K562 (cell line): ENCODE measurements around the gene FA2H. TPM values are rescaled to one million over a fixed set of nuclear protein-coding genes. Genes with fewer than 3 reads are reported as not detected.

ENCODE experiments used
- CBX3 ChIP-seq, 2 experiments: IDR thresholded peaks; 1 replicate in 1 of 2; 2 replicates in 1 of 2; pipeline ENCODE4 v1.6.1; 2012; ENCODE audit warnings: inconsistent platforms in 2 of 2, low read length in 2 of 2, borderline replicate concordance in 1 of 2, control low read depth in 1 of 2
- ETV5 ChIP-seq: sonication (generic); formaldehyde crosslinking; IDR thresholded peaks from 2 replicates; pipeline ENCODE4 v1.4.0; 2020; ENCODE audit warnings: low read depth, mild to moderate bottlenecking, missing genetic modification reagents
- GATAD2A ChIP-seq: fragments of 450-650 bp; IDR thresholded peaks from 2 replicates; pipeline ENCODE4 v1.6.1; 2017
- MEF2D ChIP-seq: conservative IDR thresholded peaks from 2 replicates; pipeline ENCODE4 v1.6.1; 2016; ENCODE audit warnings: low read depth, missing genetic modification characterization, missing compliant biosample characterization
- MXD1 ChIP-seq: fragments of 250-450 bp; sonication (Bioruptor Pico); IDR thresholded peaks from 2 replicates; pipeline ENCODE4 v1.8.0; 2021; ENCODE audit warnings: borderline replicate concordance, mild to moderate bottlenecking, moderate library complexity; ENCODE audit not compliant: poor library complexity, severe bottlenecking
- NKRF ChIP-seq: fragments of 450-650 bp; IDR thresholded peaks from 2 replicates; pipeline ENCODE4 v1.6.1; 2016; ENCODE audit warnings: borderline replicate concordance
- PHF8 ChIP-seq: fragments of 200-600 bp; sonication (generic); IDR thresholded peaks from 2 replicates; pipeline ENCODE4 v1.6.1; 2012; ENCODE audit warnings: mixed run types, mild to moderate bottlenecking, inconsistent platforms, low read length, moderate library complexity, borderline replicate concordance
- SMAD2 ChIP-seq: fragments of 150-350 bp; IDR thresholded peaks from 2 replicates; pipeline ENCODE4 v1.6.1; 2014; ENCODE audit warnings: low read depth, mild to moderate bottlenecking, low read length
- TCF3 ChIP-seq: sonication (generic); formaldehyde crosslinking; IDR thresholded peaks from 2 replicates; pipeline ENCODE4 v1.4.0; 2020; ENCODE audit warnings: mild to moderate bottlenecking, missing genetic modification reagents
- TEAD4 ChIP-seq, 2 experiments: sonication (generic) in 1 of 2; formaldehyde crosslinking in 1 of 2; IDR thresholded peaks; 2 replicates each; pipeline versions ENCODE4 v1.6.1 to v1.8.0; 2012 to 2022; ENCODE audit warnings: borderline replicate concordance in 1 of 2, inconsistent platforms in 1 of 2, low read length in 1 of 2, mild to moderate bottlenecking in 1 of 2, missing genetic modification reagents in 1 of 2
- ZBTB7A ChIP-seq: IDR thresholded peaks from 2 replicates; pipeline ENCODE4 v1.6.1; 2011; ENCODE audit warnings: low read depth, mild to moderate bottlenecking, low read length, moderate library complexity, borderline replicate concordance; ENCODE audit not compliant: control insufficient read depth
- polyA plus RNA-seq, 8 experiments: library from polyadenylated mRNA; depleted of rRNA in 4 of 8; stranded (reverse) in 5 of 8; unstranded in 3 of 8; fragments of >200 nt; fragmentation: Nextera tagmentation in 2 of 8; fragmentation: Illumina TruSeq in 1 of 8; extraction: Ambion mirVana in 2 of 8; extraction: Trizol in 1 of 8; gene quantifications; 2 replicates each; pipeline versions ENCODE4 v1.2.1 to v1.2.3, GENCODE V29; 2011 to 2014; ENCODE audit warnings: inconsistent platforms in 1 of 8, missing spikeins in 1 of 8
- total RNA-seq, 7 experiments: library from RNA; depleted of rRNA in 6 of 7; stranded (reverse); fragments of >200 nt in 6 of 7; fragmentation: Illumina TruSeq in 2 of 7; extraction: Trizol in 2 of 7; gene quantifications; 2 replicates each; pipeline versions ENCODE4 v1.2.1 to v1.2.3, GENCODE V29; 2011 to 2021; ENCODE audit warnings: low replicate concordance in 1 of 7
- TF ChIP-seq, protein P1 (sequence below): sonication (generic); formaldehyde crosslinking; IDR thresholded peaks from 2 replicates; pipeline ENCODE4 v1.8.0; 2023; ENCODE audit warnings: mild to moderate bottlenecking, missing genetic modification reagents
- TF ChIP-seq, protein P2 (sequence below): sonication (generic); formaldehyde crosslinking; IDR thresholded peaks from 2 replicates; pipeline ENCODE4 v1.8.0; 2023; ENCODE audit warnings: missing genetic modification reagents, mild to moderate bottlenecking, borderline replicate concordance

Gene FA2H
- total and polyA plus RNA-seq, 9 of the 15 experiments (the other 6 are each of a cell fraction or from before 2014, with no cell fraction given): not detected

DNA sequence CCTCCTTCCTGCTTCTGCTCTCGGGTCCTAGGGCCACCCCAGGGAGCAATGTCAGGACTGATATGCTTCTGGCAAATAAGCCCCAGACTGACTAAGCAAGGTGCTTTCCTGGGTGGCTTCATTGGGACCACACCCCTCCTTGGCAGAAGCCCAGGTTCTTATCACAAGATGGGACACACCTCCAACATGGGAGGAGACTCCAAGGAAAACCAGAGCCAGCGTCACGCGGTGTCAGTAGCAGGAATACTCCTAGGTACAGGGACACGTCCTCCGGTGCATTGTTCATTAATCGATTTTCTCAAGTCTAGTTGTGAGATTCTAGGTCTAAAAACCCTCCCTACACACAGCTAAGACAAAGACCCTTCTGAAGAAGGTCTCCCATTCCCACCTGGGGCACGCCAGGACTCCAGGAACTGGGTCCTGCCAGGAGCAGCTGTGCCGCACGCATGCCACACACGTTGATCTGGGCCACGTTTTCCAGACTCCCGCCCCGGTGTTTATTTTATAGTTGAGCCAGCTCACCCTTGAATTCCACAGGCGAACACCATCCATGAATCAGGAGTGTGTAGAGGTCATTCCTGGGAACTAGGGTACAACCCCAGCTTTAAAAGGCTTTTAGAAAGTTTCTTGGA is 30.8 kb downstream of the FA2H start (continued):
- TF ChIP-seq NKRF: no peak
- no peak for TF ChIP-seq CBX3 (IDR thresholded peaks at IDR 0.05; ENCODE audit: borderline replicate concordance in 1 of 2, low read length in 2 of 2)
- TF ChIP-seq MEF2D (tag): no peak
- TF ChIP-seq PHF8: peak; percentile 22; the same call in 1 of the 2 replicates
- TF ChIP-seq GATAD2A: no peak
- no peak for TF ChIP-seq TEAD4 (IDR thresholded peaks at IDR 0.05; ENCODE audit: low read length)
- no peak for TF ChIP-seq TEAD4 (CRISPR knock-in tag; IDR thresholded peaks at IDR 0.05; ENCODE audit: borderline replicate concordance)
- TF ChIP-seq TCF3 (CRISPR knock-in tag): 0 out of 2 replicates have a peak, but pooled peaks have one; percentile 18
- TF ChIP-seq ZBTB7A: 0 out of 2 replicates have a peak, but pooled peaks have one; percentile 69
- TF ChIP-seq, protein P1, sequence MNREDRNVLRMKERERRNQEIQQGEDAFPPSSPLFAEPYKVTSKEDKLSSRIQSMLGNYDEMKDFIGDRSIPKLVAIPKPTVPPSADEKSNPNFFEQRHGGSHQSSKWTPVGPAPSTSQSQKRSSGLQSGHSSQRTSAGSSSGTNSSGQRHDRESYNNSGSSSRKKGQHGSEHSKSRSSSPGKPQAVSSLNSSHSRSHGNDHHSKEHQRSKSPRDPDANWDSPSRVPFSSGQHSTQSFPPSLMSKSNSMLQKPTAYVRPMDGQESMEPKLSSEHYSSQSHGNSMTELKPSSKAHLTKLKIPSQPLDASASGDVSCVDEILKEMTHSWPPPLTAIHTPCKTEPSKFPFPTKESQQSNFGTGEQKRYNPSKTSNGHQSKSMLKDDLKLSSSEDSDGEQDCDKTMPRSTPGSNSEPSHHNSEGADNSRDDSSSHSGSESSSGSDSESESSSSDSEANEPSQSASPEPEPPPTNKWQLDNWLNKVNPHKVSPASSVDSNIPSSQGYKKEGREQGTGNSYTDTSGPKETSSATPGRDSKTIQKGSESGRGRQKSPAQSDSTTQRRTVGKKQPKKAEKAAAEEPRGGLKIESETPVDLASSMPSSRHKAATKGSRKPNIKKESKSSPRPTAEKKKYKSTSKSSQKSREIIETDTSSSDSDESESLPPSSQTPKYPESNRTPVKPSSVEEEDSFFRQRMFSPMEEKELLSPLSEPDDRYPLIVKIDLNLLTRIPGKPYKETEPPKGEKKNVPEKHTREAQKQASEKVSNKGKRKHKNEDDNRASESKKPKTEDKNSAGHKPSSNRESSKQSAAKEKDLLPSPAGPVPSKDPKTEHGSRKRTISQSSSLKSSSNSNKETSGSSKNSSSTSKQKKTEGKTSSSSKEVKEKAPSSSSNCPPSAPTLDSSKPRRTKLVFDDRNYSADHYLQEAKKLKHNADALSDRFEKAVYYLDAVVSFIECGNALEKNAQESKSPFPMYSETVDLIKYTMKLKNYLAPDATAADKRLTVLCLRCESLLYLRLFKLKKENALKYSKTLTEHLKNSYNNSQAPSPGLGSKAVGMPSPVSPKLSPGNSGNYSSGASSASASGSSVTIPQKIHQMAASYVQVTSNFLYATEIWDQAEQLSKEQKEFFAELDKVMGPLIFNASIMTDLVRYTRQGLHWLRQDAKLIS: no peak
- TF ChIP-seq, protein P2, sequence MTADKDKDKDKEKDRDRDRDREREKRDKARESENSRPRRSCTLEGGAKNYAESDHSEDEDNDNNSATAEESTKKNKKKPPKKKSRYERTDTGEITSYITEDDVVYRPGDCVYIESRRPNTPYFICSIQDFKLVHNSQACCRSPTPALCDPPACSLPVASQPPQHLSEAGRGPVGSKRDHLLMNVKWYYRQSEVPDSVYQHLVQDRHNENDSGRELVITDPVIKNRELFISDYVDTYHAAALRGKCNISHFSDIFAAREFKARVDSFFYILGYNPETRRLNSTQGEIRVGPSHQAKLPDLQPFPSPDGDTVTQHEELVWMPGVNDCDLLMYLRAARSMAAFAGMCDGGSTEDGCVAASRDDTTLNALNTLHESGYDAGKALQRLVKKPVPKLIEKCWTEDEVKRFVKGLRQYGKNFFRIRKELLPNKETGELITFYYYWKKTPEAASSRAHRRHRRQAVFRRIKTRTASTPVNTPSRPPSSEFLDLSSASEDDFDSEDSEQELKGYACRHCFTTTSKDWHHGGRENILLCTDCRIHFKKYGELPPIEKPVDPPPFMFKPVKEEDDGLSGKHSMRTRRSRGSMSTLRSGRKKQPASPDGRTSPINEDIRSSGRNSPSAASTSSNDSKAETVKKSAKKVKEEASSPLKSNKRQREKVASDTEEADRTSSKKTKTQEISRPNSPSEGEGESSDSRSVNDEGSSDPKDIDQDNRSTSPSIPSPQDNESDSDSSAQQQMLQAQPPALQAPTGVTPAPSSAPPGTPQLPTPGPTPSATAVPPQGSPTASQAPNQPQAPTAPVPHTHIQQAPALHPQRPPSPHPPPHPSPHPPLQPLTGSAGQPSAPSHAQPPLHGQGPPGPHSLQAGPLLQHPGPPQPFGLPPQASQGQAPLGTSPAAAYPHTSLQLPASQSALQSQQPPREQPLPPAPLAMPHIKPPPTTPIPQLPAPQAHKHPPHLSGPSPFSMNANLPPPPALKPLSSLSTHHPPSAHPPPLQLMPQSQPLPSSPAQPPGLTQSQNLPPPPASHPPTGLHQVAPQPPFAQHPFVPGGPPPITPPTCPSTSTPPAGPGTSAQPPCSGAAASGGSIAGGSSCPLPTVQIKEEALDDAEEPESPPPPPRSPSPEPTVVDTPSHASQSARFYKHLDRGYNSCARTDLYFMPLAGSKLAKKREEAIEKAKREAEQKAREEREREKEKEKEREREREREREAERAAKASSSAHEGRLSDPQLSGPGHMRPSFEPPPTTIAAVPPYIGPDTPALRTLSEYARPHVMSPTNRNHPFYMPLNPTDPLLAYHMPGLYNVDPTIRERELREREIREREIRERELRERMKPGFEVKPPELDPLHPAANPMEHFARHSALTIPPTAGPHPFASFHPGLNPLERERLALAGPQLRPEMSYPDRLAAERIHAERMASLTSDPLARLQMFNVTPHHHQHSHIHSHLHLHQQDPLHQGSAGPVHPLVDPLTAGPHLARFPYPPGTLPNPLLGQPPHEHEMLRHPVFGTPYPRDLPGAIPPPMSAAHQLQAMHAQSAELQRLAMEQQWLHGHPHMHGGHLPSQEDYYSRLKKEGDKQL (CRISPR knock-in tag): no peak
- TF ChIP-seq MXD1 (CRISPR knock-in tag): no peak
- no peak for TF ChIP-seq SMAD2
- TF ChIP-seq ETV5 (CRISPR knock-in tag): 0 out of 2 replicates have a peak, but pooled peaks have one; percentile 36
